K562 (cell line): Measurements from ENCODE around the gene ATRX. TPM values are rescaled to one million over a fixed set of nuclear protein-coding genes. Genes with fewer than 3 reads are reported as not detected.

Source experiments
- ATAC-seq: fragments of 200-7000 bp; cut with Tn5 transposase; 3 replicates; pipeline ENCODE4 v1.9.1; 2020; ENCODE audit warnings: moderate library complexity
- BruUV-seq: library from RNA; stranded (reverse); fragments of 400-500 nt; replicated peaks from 2 replicates; lab custom pipeline; 2021; lab: Mats Ljungman, UMichigan
- CTCF ChIA-PET: fragments of 300-600 bp; formaldehyde crosslinking; extraction: SDS; loops from one replicate; lab custom pipeline; 2021; ENCODE audit warnings: low intra/inter-chr PET ratio; lab: Yijun Ruan, JAX
- POLR2A ChIA-PET: fragments of 300-600, 350-650 bp; sonication (Branson Sonifier 250); formaldehyde crosslinking; extraction: SDS; loops from one replicate; lab custom pipeline; 2021; ENCODE audit warnings: antibody characterized with exemption, inconsistent platforms; lab: Yijun Ruan, JAX
- DNase-seq, 4 experiments: peaks; one replicate each; pipeline versions ENCODE4 v3.0.0 to v3.0.0-alpha.2; 2011 to 2018; ENCODE audit warnings: low spot score in 3 of 4, mixed read lengths in 3 of 4; ENCODE audit errors: extremely low read depth in 1 of 4
- FAIRE-seq: peaks from 2 replicates; lab custom pipeline; 2011; peaks lifted over from hg19 to GRCh38; lab: Jason Lieb, UNC
- H2AFZ ChIP-seq: 2 replicates; pipeline ENCODE4 v1.6.0; 2011; ENCODE audit warnings: low read depth, low read length, control low read depth, inconsistent platforms
- H3K27ac ChIP-seq: fragments of 200-600 bp; 3 replicates; pipeline ENCODE4 v1.8.0; 2011; ENCODE audit warnings: low read depth, mild to moderate bottlenecking, control low read depth, inconsistent platforms, low read length, moderate library complexity, mixed read lengths; ENCODE audit errors: extremely low read depth
- H3K27me3 ChIP-seq, 2 experiments: fragments of 300-600 bp in 1 of 2; 2 replicates in 1 of 2; 3 replicates in 1 of 2; pipeline versions ENCODE4 v1.6.0 to v1.8.0; 2011; ENCODE audit warnings: inconsistent platforms in 2 of 2, low read length in 2 of 2, mild to moderate bottlenecking in 1 of 2, mixed read lengths in 1 of 2, moderate library complexity in 1 of 2; ENCODE audit not compliant: control insufficient read depth in 2 of 2, insufficient read depth in 2 of 2
- H3K36me3 ChIP-seq: fragments of 300-600 bp; 3 replicates; pipeline ENCODE4 v1.8.0; 2011; ENCODE audit warnings: mild to moderate bottlenecking, low read length, inconsistent platforms; ENCODE audit not compliant: control insufficient read depth, insufficient read depth
- H3K4me1 ChIP-seq, 2 experiments: fragments of 200-600 bp in 1 of 2; replicated peaks in 1 of 2; 2 replicates in 1 of 2; 3 replicates in 1 of 2; pipeline versions ENCODE4 v1.5.1 to v1.8.0; 2011; ENCODE audit warnings: inconsistent platforms in 2 of 2, low read length in 2 of 2, mild to moderate bottlenecking in 1 of 2, mixed read lengths in 1 of 2, moderate library complexity in 1 of 2; ENCODE audit not compliant: control insufficient read depth in 2 of 2, insufficient read depth in 2 of 2
- H3K4me2 ChIP-seq: 2 replicates; pipeline ENCODE4 v1.6.1; 2011; ENCODE audit warnings: low read length, control low read depth, inconsistent platforms, mixed read lengths; ENCODE audit not compliant: insufficient read depth
- H3K4me3 ChIP-seq: fragments of 200-600 bp; sonication (generic), shearing (Covaris generic); 2 replicates; pipeline ENCODE4 v1.5.1; 2016; ENCODE audit warnings: control low read depth, inconsistent platforms
- H3K79me2 ChIP-seq: fragments of 200-600 bp; 3 replicates; pipeline ENCODE4 v1.8.0; 2011; ENCODE audit warnings: low read length, inconsistent platforms; ENCODE audit not compliant: control insufficient read depth, insufficient read depth
- H3K9ac ChIP-seq, 2 experiments: 2 replicates each; pipeline versions ENCODE4 v1.6.0 to v1.6.1; 2011; ENCODE audit warnings: low read depth in 2 of 2, low read length in 2 of 2, control low read depth in 1 of 2, inconsistent platforms in 1 of 2, mild to moderate bottlenecking in 1 of 2, mixed read lengths in 1 of 2; ENCODE audit not compliant: insufficient read depth in 1 of 2
- H3K9me1 ChIP-seq: one replicate; pipeline ENCODE4 v1.6.0; 2011; ENCODE audit warnings: inconsistent platforms, mild to moderate bottlenecking, low read length, moderate library complexity; ENCODE audit not compliant: control insufficient read depth, insufficient read depth
- H3K9me3 ChIP-seq: replicated peaks from 2 replicates; pipeline ENCODE4 v1.5.1; 2011; ENCODE audit warnings: low read depth, low read length, inconsistent platforms; ENCODE audit not compliant: control insufficient read depth, insufficient read depth
- H4K20me1 ChIP-seq: replicated peaks from 2 replicates; pipeline ENCODE4 v1.6.1; 2011; ENCODE audit warnings: low read length, inconsistent platforms, mixed read lengths; ENCODE audit not compliant: control insufficient read depth, insufficient read depth
- ESRRA ChIP-seq: fragments of 450-650 bp; IDR thresholded peaks from 2 replicates; pipeline ENCODE4 v1.6.1; 2014; ENCODE audit warnings: low read depth, mild to moderate bottlenecking, moderate library complexity, borderline replicate concordance
- FUS ChIP-seq: fragments of 200-400 bp; formaldehyde crosslinking; optimal IDR thresholded peaks from 2 replicates; pipeline ENCODE3; 2017; ENCODE audit warnings: low read depth, low read length
- HDAC6 ChIP-seq: IDR thresholded peaks from 2 replicates; pipeline ENCODE4 v1.6.1; 2012; ENCODE audit warnings: low read depth, mild to moderate bottlenecking, control low read depth, inconsistent platforms, low read length, moderate library complexity
- HDAC8 ChIP-seq: fragments of 450-650 bp; IDR thresholded peaks from 2 replicates; pipeline ENCODE4 v1.6.1; 2016; ENCODE audit warnings: mild to moderate bottlenecking, missing genetic modification characterization, moderate library complexity, missing compliant biosample characterization
- HNRNPK ChIP-seq: fragments of 200-400 bp; formaldehyde crosslinking; IDR thresholded peaks from one replicate; pipeline ENCODE4 v1.6.1; 2018; ENCODE audit warnings: mild to moderate bottlenecking, low read depth, low read length; ENCODE audit not compliant: poor library complexity, severe bottlenecking
- NFYB ChIP-seq: IDR thresholded peaks from 2 replicates; pipeline ENCODE4 v1.6.1; 2011; ENCODE audit warnings: mild to moderate bottlenecking, moderate library complexity; ENCODE audit not compliant: insufficient read length; ENCODE audit errors: extremely low read depth
- NR3C1 ChIP-seq: sonication (generic); formaldehyde crosslinking; IDR thresholded peaks from 2 replicates; pipeline ENCODE4 v1.8.1; 2022; ENCODE audit warnings: missing genetic modification reagents
- SP1 ChIP-seq: sonication (generic); formaldehyde crosslinking; IDR thresholded peaks from 2 replicates; pipeline ENCODE4 v1.8.1; 2022; ENCODE audit warnings: mild to moderate bottlenecking, missing genetic modification reagents
- TEAD1 ChIP-seq, 2 experiments: fragments of 450-650 bp in 1 of 2; sonication (generic) in 1 of 2; formaldehyde crosslinking; IDR thresholded peaks; 2 replicates each; pipeline versions ENCODE4 v1.4.0 to v1.8.0; 2020 to 2022; ENCODE audit warnings: mild to moderate bottlenecking in 2 of 2, missing genetic modification reagents in 1 of 2
- ZFPM2 ChIP-seq: fragments of 250-450 bp; sonication (Bioruptor Pico); IDR thresholded peaks from 2 replicates; pipeline ENCODE4 v1.5.1; 2022; ENCODE audit warnings: mild to moderate bottlenecking
- ZNF444 ChIP-seq: fragments of 250-450 bp; sonication (Bioruptor Pico); IDR thresholded peaks from 2 replicates; pipeline ENCODE4 v1.4.0; 2020; ENCODE audit warnings: mild to moderate bottlenecking, moderate library complexity
- ZNF445 ChIP-seq: fragments of 250-450 bp; sonication (Bioruptor Pico); IDR thresholded peaks from 2 replicates; pipeline ENCODE4 v1.4.0; 2020; ENCODE audit warnings: low read depth, mild to moderate bottlenecking, moderate library complexity
- WGBS: fragments of 100-300 bp; shearing (Covaris generic); methylation state at CpG from one replicate; pipeline ENCODE4 v1.1.6; 2016; ENCODE audit warnings: low coverage, mixed read lengths; ENCODE audit not compliant: insufficient coverage; ENCODE audit errors: missing lambda C conversion rate; 5-methylcytosine and 5-hydroxymethylcytosine counted together
- in situ Hi-C: fragments of 300-500 bp; cut with MboI; formaldehyde crosslinking; loops from 4 replicates; pipeline ENCODE4 v1.15.0; 2018; ENCODE audit warnings: inconsistent platforms, mixed read lengths
- intact Hi-C: fragments of 100-400 bp; cut with micrococcal nuclease; formaldehyde crosslinking; loops from 2 replicates; pipeline ENCODE4 v1.14.2; 2022
- polyA plus RNA-seq, 8 experiments: library from polyadenylated mRNA; depleted of rRNA in 4 of 8; stranded (reverse) in 5 of 8; unstranded in 3 of 8; fragments of >200 nt; fragmentation: Nextera tagmentation in 2 of 8; fragmentation: Illumina TruSeq in 1 of 8; extraction: Ambion mirVana in 2 of 8; extraction: Trizol in 1 of 8; gene quantifications; 2 replicates each; pipeline versions ENCODE4 v1.2.1 to v1.2.3, GENCODE V29; 2011 to 2014; ENCODE audit warnings: inconsistent platforms in 1 of 8, missing spikeins in 1 of 8
- total RNA-seq, 7 experiments: library from RNA; depleted of rRNA in 6 of 7; stranded (reverse); fragments of >200 nt in 6 of 7; fragmentation: Illumina TruSeq in 2 of 7; extraction: Trizol in 2 of 7; gene quantifications; 2 replicates each; pipeline versions ENCODE4 v1.2.1 to v1.2.3, GENCODE V29; 2011 to 2021; ENCODE audit warnings: low replicate concordance in 1 of 7
- TF ChIP-seq, protein P1 (sequence below): fragments of 250-450 bp; sonication (Bioruptor Pico); IDR thresholded peaks from 2 replicates; pipeline ENCODE4 v1.5.0; 2021; ENCODE audit warnings: mild to moderate bottlenecking, moderate library complexity

ATRX gene
- total and polyA plus RNA-seq, 9 of the 15 experiments (the other 6 are each of a cell fraction or from before 2014, with no cell fraction given), result 7.7 to 23.1 (median 20.2) TPM

DNA sequence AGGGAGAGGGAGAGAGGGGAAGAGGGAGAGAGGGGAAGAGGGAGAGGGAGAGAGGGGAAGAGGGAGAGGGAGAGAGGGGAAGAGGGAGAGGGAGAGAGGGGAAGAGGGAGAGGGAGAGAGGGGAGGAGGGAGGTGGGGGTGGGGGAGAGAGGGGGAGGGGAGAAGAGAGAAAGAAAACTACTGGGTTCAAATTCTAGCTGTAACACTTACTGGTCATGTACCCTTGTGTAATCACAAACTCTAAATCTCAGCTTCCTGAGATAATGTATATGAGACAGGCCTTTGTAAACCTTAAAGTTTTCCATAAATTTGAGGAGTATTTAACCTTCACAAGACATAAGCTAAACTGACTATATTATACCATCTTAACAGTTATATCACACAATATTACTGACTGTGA, 229.7 kb downstream of the ATRX start:
- Histone ChIP-seq H3K36me3 (0 out of 3 replicates have a peak, but pooled peaks cover 2% of the 10 kb centered on the region), H3K4me2 (no peak overlapping the region), H3K27me3 (no peaks in the 10 kb centered on the region), H4K20me1 (no peaks in the 10 kb centered on the region), H3K79me2 (no peaks in the 10 kb centered on the region), H3K9ac (no peak overlapping the region), H3K4me3 (no peak overlapping the region), H2AFZ (no peak overlapping the region), H3K9me1 (no peaks in the 10 kb centered on the region), H3K27ac (no peak overlapping the region), H3K9me3 (no peaks in the 10 kb centered on the region), H3K4me1 (no peaks in the 10 kb centered on the region)
- ChIA-PET POLR2A (no interaction called here), CTCF (no interaction called here)
- in situ Hi-C loops, result no loop called here
- TF ChIP-seq ZFPM2 (no peak), HNRNPK (peak; percentile 67)
- BruUV-seq, result no TSS peak
- intact Hi-C loops, result no loop called here
- no peak for DNase-seq
- no peak for ATAC-seq
- FAIRE-seq, result no peak

DNA sequence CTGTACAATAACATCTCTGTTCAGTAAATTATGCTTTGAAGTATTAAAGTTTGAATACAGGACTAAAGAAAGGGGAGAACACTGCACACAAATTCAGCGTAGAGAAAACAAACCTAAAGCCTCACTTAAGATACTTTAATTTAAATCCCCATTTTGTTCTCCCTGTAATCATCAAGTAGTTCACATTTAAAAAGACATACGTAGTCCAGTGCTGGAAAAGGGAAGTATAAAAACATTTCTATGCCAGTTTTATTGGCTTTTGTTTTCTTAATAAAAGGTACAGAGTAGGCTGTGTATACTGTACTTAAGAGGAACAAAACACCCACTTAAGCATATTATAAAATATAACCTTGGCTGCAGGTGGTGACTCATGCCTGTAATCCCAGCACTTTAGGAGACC, 237.3 kb downstream of the ATRX start:
- no peak for FAIRE-seq
- Histone ChIP-seq H3K27ac (no peak overlapping the region), H3K27me3 (no peaks in the 10 kb centered on the region), H3K9me1 (no peaks in the 10 kb centered on the region), H3K9ac (no peak overlapping the region), H3K79me2 (no peaks in the 10 kb centered on the region), H3K4me3 (no peak overlapping the region), H3K4me1 (no peaks in the 10 kb centered on the region), H3K9me3 (no peaks in the 10 kb centered on the region), H3K36me3 (no peaks in the 10 kb centered on the region), H2AFZ (no peak overlapping the region), H4K20me1 (no peaks in the 10 kb centered on the region), H3K4me2 (no peak overlapping the region)
- in situ Hi-C loops, result no loop called here
- POLR2A ChIA-PET, result interaction anchor here (0.7 kb wide), 1 partner anchor 433 kb away, joined by 3 read pairs; no protein-coding TSS in a partner anchor
- no peak for DNase-seq
- BruUV-seq, result no TSS peak
- intact Hi-C loops, result no loop called here
- CTCF ChIA-PET, result no interaction called here
- WGBS, result 23% methylated on average over 2 of the region's 2 CpGs
- ATAC-seq, result no peak
- TF ChIP-seq, protein P1, sequence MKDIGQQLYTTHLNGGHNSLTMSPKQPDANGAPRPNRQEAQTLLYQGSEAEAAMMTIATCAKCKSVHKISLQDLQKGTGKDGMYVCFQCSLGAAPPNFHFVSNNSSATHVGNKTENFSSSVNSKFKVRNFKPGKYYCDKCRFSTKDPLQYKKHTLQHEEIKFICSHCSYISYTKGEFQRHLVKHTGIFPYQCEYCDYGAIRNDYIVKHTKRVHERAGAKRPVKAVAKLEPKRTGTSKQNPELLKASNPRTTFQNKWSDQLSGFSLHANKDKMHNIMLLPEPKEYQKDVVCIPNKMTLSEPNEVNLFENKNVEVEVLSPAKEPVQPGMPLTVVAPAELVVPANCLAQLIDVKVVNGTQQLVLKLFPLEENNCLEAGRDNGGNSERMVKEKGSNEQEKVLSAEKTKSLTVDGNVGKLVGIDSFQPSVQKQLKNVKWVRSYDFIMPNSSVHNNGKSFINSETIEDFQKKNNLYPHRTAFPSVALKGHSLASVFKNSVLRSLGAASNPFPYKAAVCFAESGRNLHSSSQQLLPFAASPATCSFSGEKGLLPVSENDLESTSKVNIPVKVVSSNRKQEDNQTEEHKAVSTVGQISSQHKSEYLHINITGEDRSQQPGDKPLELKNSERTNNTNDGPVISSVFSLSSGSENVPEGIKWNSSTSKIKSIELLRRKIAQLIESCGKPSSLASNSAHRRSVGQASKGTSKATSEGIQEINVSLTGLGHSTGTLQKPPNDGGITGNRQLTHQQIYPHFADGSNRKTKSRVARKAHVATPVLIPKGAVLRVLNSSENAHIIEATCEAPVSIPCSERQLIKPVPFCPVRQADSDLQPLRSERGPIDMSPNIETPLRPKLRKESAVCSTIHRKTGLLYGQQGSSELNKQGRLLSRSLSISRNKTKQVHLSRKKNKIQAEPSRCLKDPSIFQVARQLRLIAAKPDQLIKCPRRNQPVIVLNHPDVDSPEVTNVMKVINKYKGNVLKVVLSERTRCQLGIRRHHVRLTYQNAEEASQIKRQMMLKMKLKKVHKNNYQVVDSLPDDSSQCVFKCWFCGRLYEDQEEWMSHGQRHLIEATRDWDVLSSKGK, result no peak
- no peak for TF ChIP-seq ZNF444 (CRISPR knock-in tag)
- no peak for TF ChIP-seq NFYB
- no peak for TF ChIP-seq SP1 (CRISPR knock-in tag)
- no peak for TF ChIP-seq NR3C1
- TF ChIP-seq HDAC8 (tag), result no peak
- TF ChIP-seq HDAC6, result no peak
- TF ChIP-seq TEAD1 (CRISPR knock-in tag; IDR thresholded peaks at IDR 0.05), result no peak
- TF ChIP-seq ESRRA, result no peak
- TF ChIP-seq ZNF445 (CRISPR knock-in tag), result no peak
- TF ChIP-seq FUS, result no peak
